SK-N-MC (cell line): ENCODE measurements around the gene BACE1-AS.
"Not testable (repeated sequence)": the region's sequence is repeated elsewhere in the genome, so short reads cannot be mapped to it uniquely, and the experiment has no call there.

Experiments
- DNase-seq: peaks from one replicate; pipeline ENCODE4 v3.0.0-alpha.2; 2011; ENCODE audit warnings: low read depth, low spot score
- H3K27ac ChIP-seq: fragments of 200-600 bp; sonication (generic); 2 replicates; pipeline ENCODE4 v1.5.1; 2016; ENCODE audit warnings: mixed run types
- H3K36me3 ChIP-seq: fragments of 200-600 bp; sonication (generic); 2 replicates; pipeline ENCODE4 v1.6.1; 2017; ENCODE audit warnings: antibody characterized with exemption, low read length, mixed read lengths; ENCODE audit not compliant: insufficient read depth
- H3K4me3 ChIP-seq: fragments of 200-600 bp; sonication (generic); 2 replicates; pipeline ENCODE4 v1.5.1; 2016
- H3K9ac ChIP-seq: fragments of 200-600 bp; sonication (generic); 2 replicates; pipeline ENCODE4 v1.8.0; 2017; ENCODE audit warnings: mixed run types, mixed read lengths; ENCODE audit not compliant: insufficient read length
- H3K9me3 ChIP-seq: fragments of 200-600 bp; sonication (generic); 2 replicates; pipeline ENCODE4 v1.6.1; 2017; ENCODE audit warnings: low read depth, mild to moderate bottlenecking, antibody characterized with exemption, low read length, moderate library complexity, mixed read lengths
- EZH2 ChIP-seq: fragments of 200-600 bp; sonication (generic); IDR thresholded peaks from one replicate; pipeline ENCODE4 v1.6.1; 2017; ENCODE audit warnings: antibody characterized with exemption
- FOXP2 ChIP-seq: optimal IDR thresholded peaks from 2 replicates; pipeline ENCODE3; 2011; ENCODE audit warnings: mild to moderate bottlenecking, moderate library complexity; ENCODE audit not compliant: insufficient read depth; ENCODE audit errors: extremely low read length, control extremely low read depth
- POLR2AphosphoS5 ChIP-seq: IDR thresholded peaks from 2 replicates; pipeline ENCODE4 v1.6.1; 2012; ENCODE audit warnings: mild to moderate bottlenecking, low read depth, low read length, borderline replicate concordance

Gene BACE1-AS

DNA sequence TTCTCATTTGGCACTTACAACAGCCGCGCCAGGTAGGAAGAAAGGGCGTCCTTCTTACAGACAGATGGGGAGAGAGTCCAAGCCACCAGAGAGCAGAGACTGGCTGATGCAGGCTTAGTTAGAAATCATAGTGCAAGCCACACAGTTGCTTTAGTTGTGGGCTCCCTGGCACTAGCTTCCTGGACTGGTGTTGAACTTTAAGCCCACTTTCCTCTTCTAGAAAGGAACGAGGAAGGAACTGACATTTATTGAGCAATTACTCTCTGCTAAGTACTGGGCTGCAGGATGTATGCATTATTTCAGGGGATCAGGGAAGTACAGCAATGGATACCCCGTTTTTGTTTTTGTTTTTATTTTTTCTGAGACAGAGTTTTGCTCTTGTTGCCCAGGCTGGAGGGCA is 21.9 kb downstream of the BACE1-AS start:
- Histone ChIP-seq H3K4me3 (no peak overlapping the region), H3K9ac (no peak overlapping the region), H3K36me3 (no peaks in the 10 kb centered on the region), H3K9me3 (no peaks in the 10 kb centered on the region), H3K27ac (no peak overlapping the region)
- no peak for TF ChIP-seq FOXP2
- DNase-seq: no peak

DNA sequence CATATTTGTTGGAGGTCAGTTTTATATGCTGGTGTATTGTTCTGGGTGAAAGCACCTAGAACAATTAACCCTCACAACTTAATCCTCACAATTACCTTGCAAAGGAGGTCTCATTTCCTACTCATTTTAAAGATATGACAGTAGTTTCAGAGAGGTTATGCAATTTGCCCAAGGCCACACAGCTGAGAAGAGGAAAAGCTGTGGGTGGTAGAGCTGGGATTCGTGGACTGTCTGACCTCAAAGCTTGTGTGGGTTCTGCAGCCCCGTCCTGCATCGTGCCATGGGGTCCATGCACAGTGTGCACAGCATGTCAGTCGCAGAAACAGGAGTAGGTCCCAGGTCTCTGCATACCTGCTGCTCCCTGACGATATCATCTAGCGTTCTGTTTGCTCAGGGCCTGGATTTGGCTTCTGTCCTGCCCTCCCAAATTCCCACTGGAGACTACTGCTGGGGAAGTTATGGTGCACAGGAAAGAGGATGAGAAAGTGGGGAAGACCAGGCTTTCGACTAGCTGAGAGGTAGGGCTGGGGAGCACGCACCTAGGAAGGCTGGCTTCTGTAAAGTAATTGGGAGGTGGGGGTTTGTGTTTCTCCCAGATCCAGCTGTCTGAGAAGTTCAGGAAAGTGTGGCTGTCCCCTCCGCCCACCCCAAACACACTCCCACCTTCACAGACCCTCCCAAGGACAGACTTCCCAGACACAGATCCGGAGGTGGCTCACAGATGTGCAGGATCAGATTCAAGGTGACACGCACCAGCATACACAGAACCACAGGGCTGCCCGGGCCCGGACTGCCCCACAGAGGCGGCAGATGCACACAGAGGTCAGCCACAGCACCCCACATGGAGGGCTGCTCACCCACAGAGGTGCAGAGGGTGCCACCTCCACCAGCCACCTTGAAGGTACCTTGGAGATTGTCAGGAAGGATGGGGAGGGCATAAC is 23.0 kb downstream of the BACE1-AS start:
- Histone ChIP-seq H3K9me3 (no peaks in the 10 kb centered on the region), H3K27ac (no peak overlapping the region), H3K36me3 (no peaks in the 10 kb centered on the region), H3K9ac (no peak overlapping the region), H3K4me3 (no peak overlapping the region)
- no peak for TF ChIP-seq EZH2
- no peak for TF ChIP-seq POLR2AphosphoS5
- no peak for DNase-seq

DNA sequence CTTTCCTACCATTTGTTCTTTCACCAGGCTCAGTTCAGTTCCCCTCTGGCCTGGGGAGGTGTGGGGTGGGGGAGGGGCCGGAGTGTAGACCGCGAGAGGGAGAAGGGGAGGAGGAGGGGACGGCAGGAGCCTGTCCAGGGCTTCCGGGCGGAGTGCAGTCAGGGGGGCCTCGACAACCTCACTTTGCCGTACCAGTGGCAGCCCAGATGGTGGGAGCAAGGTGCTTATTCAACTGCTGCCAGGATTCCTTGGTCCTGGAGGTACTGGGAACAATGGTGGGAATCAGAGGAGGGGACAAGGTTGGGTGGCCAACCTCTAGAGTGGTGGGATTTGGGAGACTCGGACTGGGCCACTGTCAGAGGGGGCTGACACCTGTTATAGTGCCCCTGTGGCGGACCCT is 23.7 kb downstream of the BACE1-AS start:
- TF ChIP-seq FOXP2: no peak
- no peak for TF ChIP-seq POLR2AphosphoS5
- no peak for TF ChIP-seq EZH2
- Histone ChIP-seq H3K36me3 (no peaks in the 10 kb centered on the region), H3K9me3 (no peaks in the 10 kb centered on the region), H3K27ac (no peak overlapping the region), H3K9ac (no peak overlapping the region), H3K4me3 (peak overlapping the region; percentile 87; the same call in 1 of the 2 replicates)
- no peak for DNase-seq

DNA sequence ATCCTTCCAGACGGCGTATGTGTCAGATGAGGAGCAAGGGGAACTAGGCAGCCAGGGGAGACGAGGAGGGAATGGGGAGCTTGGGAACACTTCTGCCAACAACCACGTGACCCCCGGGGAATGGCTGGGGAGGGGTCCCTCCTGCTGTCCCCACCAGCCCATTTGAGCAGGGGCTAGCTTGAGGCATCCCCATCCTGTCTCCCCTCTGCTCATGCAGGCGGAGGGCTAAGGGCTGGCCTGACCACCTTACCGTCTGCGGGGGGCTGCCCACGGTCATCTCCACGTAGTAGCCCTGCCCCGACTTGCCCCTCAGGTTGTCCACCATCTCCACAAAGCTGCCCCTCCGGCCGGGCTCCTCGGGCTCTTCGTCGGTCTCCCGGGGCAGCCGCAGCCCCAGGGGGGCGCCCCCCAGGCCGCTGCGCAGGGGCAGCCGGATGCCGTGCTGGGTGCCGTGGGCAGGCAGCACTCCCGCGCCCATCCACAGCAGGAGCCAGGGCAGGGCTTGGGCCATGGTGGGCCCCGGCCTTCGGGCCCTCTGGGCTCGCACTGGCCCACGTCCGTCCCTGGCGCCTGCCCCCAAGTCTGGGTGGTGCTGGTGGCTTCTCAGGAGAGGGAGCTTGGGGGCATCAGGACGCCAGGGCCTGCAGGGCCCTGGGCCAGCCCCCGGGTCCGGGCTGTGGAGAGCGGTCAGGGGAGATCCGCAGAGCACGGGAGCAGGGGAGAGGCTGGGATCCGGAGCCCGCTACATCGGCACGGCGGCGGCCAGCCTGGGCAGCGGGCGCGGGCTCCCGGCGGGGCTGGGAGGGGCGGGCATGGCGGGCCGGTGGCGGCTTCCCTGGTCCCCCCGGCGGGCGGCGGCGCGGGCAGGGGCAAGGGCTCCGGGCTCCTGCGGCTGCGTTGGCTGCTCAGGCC is 24.4 kb downstream of the BACE1-AS start:
- Histone ChIP-seq H3K9ac (peak overlapping the region; percentile 52), H3K27ac (no peak overlapping the region), H3K36me3 (no peaks in the 10 kb centered on the region), H3K4me3 (peak overlapping the region; percentile 87), H3K9me3 (no peaks in the 10 kb centered on the region)
- no peak for DNase-seq
- TF ChIP-seq FOXP2 (no peak), EZH2 (no peak), POLR2AphosphoS5 (no peak)

- Histone ChIP-seq H3K9me3 (no peaks in the 10 kb centered on the region), H3K4me3 (peak within 1 kb of the TSS; percentile 87), H3K36me3 (no peaks in the 10 kb centered on the region), H3K27ac (no peak within 1 kb of the TSS), H3K9ac (peak within 1 kb of the TSS; percentile 52)
- TF ChIP-seq POLR2AphosphoS5 (peak; percentile 34; the same call in 1 of the 2 replicates), FOXP2 (no peak)
- DNase-seq: no peak
Measured at GRCh38 chr11:117316197-117316961, 25.2 kb downstream of the BACE1-AS start, which contains the start of gene BACE1. TSS of gene BACE1 (minus strand) at chr11:117316256. CDS start at chr11:117315795, 461 bp downstream.

DNA sequence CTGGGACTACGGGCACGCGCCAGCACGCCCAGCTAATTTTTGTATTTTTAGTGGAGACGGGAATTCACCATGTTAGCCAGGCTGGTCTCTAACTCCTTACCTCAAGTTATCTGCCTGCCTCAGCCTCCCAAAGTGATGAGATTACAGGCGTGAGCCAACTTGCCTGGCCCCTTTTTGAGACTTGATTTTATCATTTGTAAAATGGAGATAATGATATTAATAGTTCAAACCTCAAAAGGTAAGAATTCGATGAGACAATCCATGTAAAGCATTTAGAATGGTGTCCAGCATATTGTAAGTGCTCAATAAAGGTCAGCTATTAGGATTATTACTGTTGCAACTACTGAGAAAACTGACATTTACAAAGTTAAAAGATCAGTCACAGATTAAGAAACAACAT is 27.6 kb downstream of the BACE1-AS start:
- TF ChIP-seq EZH2 (no peak), FOXP2 (no peak), POLR2AphosphoS5 (no peak)
- no peaks in the 10 kb centered on the region for H3K36me3 ChIP-seq
- no peak for DNase-seq
- no peak overlapping the region for H3K4me3 ChIP-seq
- no peak overlapping the region for H3K9ac ChIP-seq
- no peak overlapping the region for H3K27ac ChIP-seq
- H3K9me3 ChIP-seq: no peaks in the 10 kb centered on the region

GRCh38 chr11:117319214-117319840 is 28.2 kb downstream of the BACE1-AS start:
- no peak for DNase-seq
- H3K9ac ChIP-seq: no peak overlapping the region
- H3K36me3 ChIP-seq: no peaks in the 10 kb centered on the region
- no peak overlapping the region for H3K4me3 ChIP-seq
- no peak overlapping the region for H3K27ac ChIP-seq
- no peaks in the 10 kb centered on the region for H3K9me3 ChIP-seq
- TF ChIP-seq POLR2AphosphoS5 (no peak), FOXP2 (no peak)

GRCh38 chr11:117327255-117327566 is 36.1 kb downstream of the BACE1-AS start:
- not testable (repeated sequence) for DNase-seq, H3K9ac ChIP-seq, H3K36me3 ChIP-seq, H3K27ac ChIP-seq, H3K9me3 ChIP-seq
- H3K4me3 ChIP-seq: peak overlapping the region; percentile 92
